Measurements from ENCODE around the gene OR6C1.
"Not testable (repeated sequence)": the region's sequence is repeated elsewhere in the genome, so short reads cannot be mapped to it uniquely, and the experiment has no call there.

OR6C1 gene

GRCh38 chr12:55314043-55314442 lies at the start of gene OR6C1:
TSS of gene OR6C1 (plus strand) at chr12:55314343. CDS start at chr12:55320600, 6,257 bp downstream.
- DNase-seq (ENCODE audit: low read depth), result no peak

- DNase-seq (ENCODE audit: low read depth), result no peak
These were observed 33.2 kb upstream of the OR6C1 start for GRCh38 chr12:55280991-55281390.

- no peak for DNase-seq (ENCODE audit: low read depth)
These were observed 24.1 kb upstream of the OR6C1 start for GRCh38 chr12:55289999-55290398.

- DNase-seq (ENCODE audit: low read depth), result no peak
These were observed 17.7 kb upstream of the OR6C1 start, which contains the start of gene OR6C6 for GRCh38 chr12:55296469-55296868. TSS of gene OR6C6 (minus strand) at chr12:55296569. CDS start at chr12:55295232, 1,337 bp downstream.

GRCh38 chr12:55320201-55320600 lies 6.1 kb downstream of the OR6C1 start:
- no peak for DNase-seq (ENCODE audit: low read depth)

- DNase-seq (ENCODE audit: low read depth), result not testable (repeated sequence)
These were observed 11.7 kb downstream of the OR6C1 start for GRCh38 chr12:55325801-55326200.

GRCh38 chr12:55330446-55330845 lies 16.3 kb downstream of the OR6C1 start, which contains the start of gene OR6C3:
TSS of gene OR6C3 (plus strand) at chr12:55330746. CDS start at chr12:55331701, 955 bp downstream.
- DNase-seq (ENCODE audit: low read depth), result no peak

GRCh38 chr12:55336002-55336401 lies 21.9 kb downstream of the OR6C1 start:
- no peak for DNase-seq (ENCODE audit: low read depth)

GRCh38 chr12:55355338-55355737 lies 41.2 kb downstream of the OR6C1 start:
- not testable (repeated sequence) for DNase-seq (ENCODE audit: low read depth)

GRCh38 chr12:55362675-55363074 lies 48.5 kb downstream of the OR6C1 start, which contains the start of gene OR6C75:
TSS of gene OR6C75 (plus strand) at chr12:55362975. CDS start at chr12:55365111, 2,136 bp downstream.
- no peak for DNase-seq (ENCODE audit: low read depth)

GRCh38 chr12:55365086-55365485 lies 50.9 kb downstream of the OR6C1 start:
- no peak for DNase-seq (ENCODE audit: low read depth)
